Hepatocyte (in vitro differentiated cells): ENCODE measurements around the gene C2CD4D. TPM values are rescaled to one million over a fixed set of nuclear protein-coding genes. Genes with fewer than 3 reads are reported as not detected.
A peak's percentile ranks its signal among the peaks of the same experiment; 100 is the strongest.

Experiments used
- DNase-seq: peaks from one replicate; pipeline ENCODE4 v3.0.0-alpha.2; 2016; ENCODE audit warnings: low spot score
- H2AFZ ChIP-seq: fragments of 200-600 bp; sonication (generic); 2 replicates; pipeline ENCODE4 v1.6.0; 2016; ENCODE audit warnings: antibody characterized with exemption, mild to moderate bottlenecking
- H3K27ac ChIP-seq: fragments of 200-600 bp; sonication (generic); 2 replicates; pipeline ENCODE4 v1.5.1; 2016; ENCODE audit warnings: mild to moderate bottlenecking
- H3K27me3 ChIP-seq: fragments of 200-600 bp; sonication (generic); 2 replicates; pipeline ENCODE4 v1.6.1; 2016
- H3K36me3 ChIP-seq: fragments of 200-600 bp; sonication (generic); replicated peaks from 2 replicates; pipeline ENCODE4 v1.5.1; 2016; ENCODE audit warnings: low read depth; ENCODE audit not compliant: insufficient read depth
- H3K4me1 ChIP-seq: fragments of 200-600 bp; sonication (generic); 2 replicates; pipeline ENCODE4 v1.5.1; 2016; ENCODE audit warnings: mild to moderate bottlenecking, moderate library complexity; ENCODE audit not compliant: insufficient read depth
- H3K4me2 ChIP-seq: fragments of 200-600 bp; sonication (generic); 2 replicates; pipeline ENCODE4 v1.6.0; 2016
- H3K4me3 ChIP-seq: fragments of 200-600 bp; sonication (generic); 2 replicates; pipeline ENCODE4 v1.5.1; 2016; ENCODE audit warnings: mild to moderate bottlenecking
- H3K79me2 ChIP-seq: fragments of 200-600 bp; sonication (generic); 2 replicates; pipeline ENCODE4 v1.6.0; 2017; ENCODE audit warnings: mild to moderate bottlenecking
- H3K9me2 ChIP-seq: fragments of 200-600 bp; sonication (generic); replicated peaks from 2 replicates; pipeline ENCODE4 v1.6.0; 2017; ENCODE audit warnings: mild to moderate bottlenecking; ENCODE audit not compliant: insufficient read depth
- H3K9me3 ChIP-seq: fragments of 200-600 bp; sonication (generic); 2 replicates; pipeline ENCODE4 v1.5.1; 2016; ENCODE audit warnings: low read depth, mild to moderate bottlenecking
- H4K20me1 ChIP-seq: fragments of 200-600 bp; sonication (generic); 2 replicates; pipeline ENCODE4 v1.6.0; 2016; ENCODE audit warnings: mild to moderate bottlenecking; ENCODE audit not compliant: insufficient read depth, poor library complexity, severe bottlenecking
- EZH2 ChIP-seq: fragments of 200-600 bp; sonication (generic); IDR thresholded peaks from 2 replicates; pipeline ENCODE4 v1.6.1; 2016; ENCODE audit warnings: antibody characterized with exemption, mild to moderate bottlenecking, borderline replicate concordance
- EZH2phosphoT487 ChIP-seq: fragments of 200-600 bp; sonication (generic); IDR thresholded peaks from one replicate; pipeline ENCODE4 v1.6.1; 2018; ENCODE audit warnings: antibody characterized with exemption, mild to moderate bottlenecking, low read depth, moderate library complexity; ENCODE audit not compliant: unreplicated experiment, severe bottlenecking
- WGBS: methylation state at CpG from one replicate; pipeline ENCODE4 v1.1.6; 2016; ENCODE audit warnings: low lambda C conversion rate; ENCODE audit errors: missing lambda C conversion rate; 5-methylcytosine and 5-hydroxymethylcytosine counted together
- polyA plus RNA-seq: library from polyadenylated mRNA; unstranded; fragments of >200 nt; fragmentation: Nextera tagmentation; extraction: Ambion mirVana; gene quantifications from 2 replicates; pipeline ENCODE4 v1.2.1, GENCODE V29; 2016
- total RNA-seq: library from RNA; depleted of rRNA; stranded (reverse); fragments of >200 nt; gene quantifications from 2 replicates; pipeline ENCODE4 v1.2.3, GENCODE V29; 2014
- TF ChIP-seq, protein P1 (sequence below): fragments of 200-600 bp; sonication (generic); IDR thresholded peaks from 2 replicates; pipeline ENCODE4 v1.5.1; 2016; ENCODE audit warnings: antibody characterized with exemption, mild to moderate bottlenecking; ENCODE audit not compliant: poor library complexity

Gene C2CD4D
- total and polyA plus RNA-seq, 2 experiments from 2014 or later, result 1.1 TPM; not detected in 1

DNA sequence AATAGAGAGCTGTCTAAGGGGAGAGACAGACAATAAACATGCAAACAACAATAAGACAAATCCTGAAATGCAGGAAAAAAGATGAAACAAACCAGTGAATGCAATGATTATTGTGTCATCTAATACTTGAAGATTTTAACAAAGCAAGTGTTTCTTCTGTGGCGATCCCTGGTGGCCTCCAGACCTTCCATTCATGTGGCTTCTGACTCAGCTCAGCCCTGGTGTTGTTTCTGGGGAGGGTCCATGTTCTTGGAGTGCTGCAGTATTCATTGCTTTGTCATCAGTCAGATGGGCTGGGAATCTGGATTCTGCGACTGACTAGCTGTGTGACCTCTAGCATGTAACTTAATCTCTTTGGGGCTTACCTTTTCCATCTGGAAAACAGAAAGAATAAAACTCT lies 1.5 kb upstream of the C2CD4D start:
- Histone ChIP-seq H3K79me2 (no peaks in the 10 kb centered on the region), H3K4me1 (peaks cover 13% of the 10 kb centered on the region), H3K4me3 (no peak overlapping the region), H3K36me3 (no peaks in the 10 kb centered on the region), H3K4me2 (no peak overlapping the region), H3K9me3 (no peaks in the 10 kb centered on the region), H3K27me3 (peaks cover 27% of the 10 kb centered on the region), H3K9me2 (no peaks in the 10 kb centered on the region), H3K27ac (no peak overlapping the region), H2AFZ (no peak overlapping the region), H4K20me1 (no peaks in the 10 kb centered on the region)
- TF ChIP-seq EZH2phosphoT487, result no peak
- TF ChIP-seq EZH2, result no peak
- TF ChIP-seq, protein P1, sequence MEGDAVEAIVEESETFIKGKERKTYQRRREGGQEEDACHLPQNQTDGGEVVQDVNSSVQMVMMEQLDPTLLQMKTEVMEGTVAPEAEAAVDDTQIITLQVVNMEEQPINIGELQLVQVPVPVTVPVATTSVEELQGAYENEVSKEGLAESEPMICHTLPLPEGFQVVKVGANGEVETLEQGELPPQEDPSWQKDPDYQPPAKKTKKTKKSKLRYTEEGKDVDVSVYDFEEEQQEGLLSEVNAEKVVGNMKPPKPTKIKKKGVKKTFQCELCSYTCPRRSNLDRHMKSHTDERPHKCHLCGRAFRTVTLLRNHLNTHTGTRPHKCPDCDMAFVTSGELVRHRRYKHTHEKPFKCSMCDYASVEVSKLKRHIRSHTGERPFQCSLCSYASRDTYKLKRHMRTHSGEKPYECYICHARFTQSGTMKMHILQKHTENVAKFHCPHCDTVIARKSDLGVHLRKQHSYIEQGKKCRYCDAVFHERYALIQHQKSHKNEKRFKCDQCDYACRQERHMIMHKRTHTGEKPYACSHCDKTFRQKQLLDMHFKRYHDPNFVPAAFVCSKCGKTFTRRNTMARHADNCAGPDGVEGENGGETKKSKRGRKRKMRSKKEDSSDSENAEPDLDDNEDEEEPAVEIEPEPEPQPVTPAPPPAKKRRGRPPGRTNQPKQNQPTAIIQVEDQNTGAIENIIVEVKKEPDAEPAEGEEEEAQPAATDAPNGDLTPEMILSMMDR, result no peak
- 73% methylated on average over 2 of the region's 2 CpGs for WGBS
- DNase-seq, result no peak

DNA sequence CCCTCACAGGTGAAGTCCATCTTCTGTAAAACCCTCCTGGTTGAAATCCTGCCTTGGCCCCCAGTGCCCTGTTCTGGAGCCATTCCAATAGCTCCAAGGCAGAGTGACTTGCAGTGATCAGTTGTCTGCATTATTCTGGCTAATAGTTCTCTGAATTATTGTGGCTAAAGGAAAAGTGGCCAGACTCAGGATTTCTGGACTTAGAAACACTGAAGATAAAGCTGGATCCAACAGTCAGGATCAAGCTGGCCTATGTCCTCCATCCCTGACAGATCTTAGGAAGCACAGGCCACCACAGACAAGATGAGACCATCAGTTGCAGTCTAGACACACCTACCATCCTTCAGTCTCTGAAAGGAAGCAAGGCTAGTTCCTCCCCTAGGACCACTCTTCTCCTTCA lies 801 bp upstream of the C2CD4D start:
- H4K20me1 ChIP-seq, result no peaks in the 10 kb centered on the region
- peak overlapping the region; percentile 91 for H3K4me2 ChIP-seq
- peaks cover 27% of the 10 kb centered on the region for H3K27me3 ChIP-seq
- H2AFZ ChIP-seq, result peak overlapping the region; percentile 66
- H3K9me2 ChIP-seq, result no peaks in the 10 kb centered on the region
- no peak for DNase-seq
- peak overlapping the region; percentile 94 for H3K27ac ChIP-seq
- TF ChIP-seq, protein P1, result no peak
- no peak for TF ChIP-seq EZH2phosphoT487
- no peak for TF ChIP-seq EZH2
- peaks cover 13% of the 10 kb centered on the region for H3K4me1 ChIP-seq
- H3K79me2 ChIP-seq, result no peaks in the 10 kb centered on the region
- no peaks in the 10 kb centered on the region for H3K36me3 ChIP-seq
- no peak overlapping the region for H3K4me3 ChIP-seq
- no peaks in the 10 kb centered on the region for H3K9me3 ChIP-seq

DNA sequence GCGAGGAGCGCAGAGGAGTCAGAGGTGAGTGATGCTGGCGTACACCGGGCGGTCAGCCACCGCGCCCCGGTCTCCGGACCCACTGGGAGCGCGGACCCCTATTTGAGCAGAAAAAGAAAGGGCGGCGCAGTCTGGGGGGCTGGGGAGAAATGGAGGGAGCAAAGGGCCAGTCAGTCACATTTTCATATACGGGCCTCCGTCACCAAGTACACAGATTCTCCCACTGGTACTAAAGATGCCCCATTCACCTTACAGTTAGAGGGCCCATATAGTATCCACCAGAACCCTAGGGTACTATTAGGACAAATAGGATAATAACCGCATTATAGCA lies 573 bp downstream of the C2CD4D start:
- Histone ChIP-seq H3K9me3 (no peaks in the 10 kb centered on the region), H3K4me3 (peak overlapping the region; percentile 5), H3K27me3 (peaks cover 27% of the 10 kb centered on the region), H3K27ac (peak overlapping the region; percentile 94), H4K20me1 (no peaks in the 10 kb centered on the region), H3K4me2 (peak overlapping the region; percentile 91), H2AFZ (peak overlapping the region; percentile 44), H3K9me2 (no peaks in the 10 kb centered on the region), H3K79me2 (no peaks in the 10 kb centered on the region), H3K4me1 (peaks cover 13% of the 10 kb centered on the region), H3K36me3 (no peaks in the 10 kb centered on the region)
- TF ChIP-seq EZH2 (no peak), EZH2phosphoT487 (peak; percentile 18)
- WGBS, result 12% methylated on average over 16 of the region's 16 CpGs
- DNase-seq, result no peak

DNA sequence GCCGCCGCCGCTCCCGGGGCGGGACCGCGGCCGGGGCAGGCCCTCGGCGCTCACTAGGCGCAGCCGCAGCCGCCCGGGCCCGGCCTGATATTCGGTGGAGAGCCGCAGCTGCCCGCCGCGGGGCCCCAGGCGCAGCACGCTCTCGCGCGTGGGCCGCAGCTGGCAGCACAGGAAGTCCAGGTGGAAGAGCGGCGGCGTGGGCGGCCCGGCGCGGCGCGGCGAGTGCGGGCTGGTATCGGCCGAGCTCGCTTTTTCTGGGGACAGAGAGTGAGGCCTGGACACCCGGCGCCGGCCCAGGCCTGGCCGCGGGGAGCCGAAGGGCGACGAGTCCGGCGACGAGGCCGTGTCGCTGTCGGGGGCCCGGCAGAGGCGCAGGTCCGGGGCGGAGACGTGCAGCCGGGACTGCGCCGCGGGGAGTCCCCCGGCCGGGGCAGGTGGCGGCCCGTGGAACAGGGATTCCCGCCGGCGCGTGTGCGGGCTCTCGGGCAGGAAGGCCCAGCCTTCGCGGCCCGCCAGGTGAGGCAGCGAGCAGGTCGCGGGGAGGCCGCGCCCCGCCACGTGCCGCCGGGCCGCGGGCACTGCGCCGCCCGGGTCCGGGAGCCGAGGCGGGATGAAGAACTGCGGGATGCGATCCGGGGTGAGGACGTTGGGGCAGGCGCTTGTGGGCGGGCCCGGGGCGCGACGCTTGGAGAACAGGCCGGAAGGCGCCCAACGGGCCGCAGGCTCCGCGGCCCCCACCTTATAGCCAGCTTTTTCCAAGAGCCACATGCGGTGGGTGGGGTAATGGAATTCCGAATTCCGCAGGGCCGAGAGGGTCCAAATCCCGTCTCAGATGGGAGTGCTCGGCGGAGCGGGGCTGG lies 1.2 kb downstream of the C2CD4D start:
- H3K27ac ChIP-seq, result no peak overlapping the region
- 2% methylated on average over 104 of the region's 117 CpGs for WGBS
- no peak overlapping the region for H3K4me3 ChIP-seq
- H4K20me1 ChIP-seq, result no peaks in the 10 kb centered on the region
- H3K9me2 ChIP-seq, result no peaks in the 10 kb centered on the region
- peak overlapping the region; percentile 71 for H2AFZ ChIP-seq
- no peaks in the 10 kb centered on the region for H3K36me3 ChIP-seq
- peak overlapping the region; percentile 91 for H3K4me2 ChIP-seq
- TF ChIP-seq, protein P1, result no peak
- peak; percentile 51 for TF ChIP-seq EZH2
- peak; percentile 78 for TF ChIP-seq EZH2phosphoT487
- H3K9me3 ChIP-seq, result no peaks in the 10 kb centered on the region
- H3K27me3 ChIP-seq, result peaks cover 27% of the 10 kb centered on the region
- no peaks in the 10 kb centered on the region for H3K79me2 ChIP-seq
- peaks cover 13% of the 10 kb centered on the region for H3K4me1 ChIP-seq
- peak; percentile 64 for DNase-seq
